ENCODE results near the gene NIT1. TPM values are rescaled to one million over a fixed set of nuclear protein-coding genes. Genes with fewer than 3 reads are reported as not detected.
A peak's percentile ranks its signal among the peaks of the same experiment; 100 is the strongest.

NIT1 gene
- total RNA-seq, 1 experiment from 2014 or later = 25.1 TPM

DNA sequence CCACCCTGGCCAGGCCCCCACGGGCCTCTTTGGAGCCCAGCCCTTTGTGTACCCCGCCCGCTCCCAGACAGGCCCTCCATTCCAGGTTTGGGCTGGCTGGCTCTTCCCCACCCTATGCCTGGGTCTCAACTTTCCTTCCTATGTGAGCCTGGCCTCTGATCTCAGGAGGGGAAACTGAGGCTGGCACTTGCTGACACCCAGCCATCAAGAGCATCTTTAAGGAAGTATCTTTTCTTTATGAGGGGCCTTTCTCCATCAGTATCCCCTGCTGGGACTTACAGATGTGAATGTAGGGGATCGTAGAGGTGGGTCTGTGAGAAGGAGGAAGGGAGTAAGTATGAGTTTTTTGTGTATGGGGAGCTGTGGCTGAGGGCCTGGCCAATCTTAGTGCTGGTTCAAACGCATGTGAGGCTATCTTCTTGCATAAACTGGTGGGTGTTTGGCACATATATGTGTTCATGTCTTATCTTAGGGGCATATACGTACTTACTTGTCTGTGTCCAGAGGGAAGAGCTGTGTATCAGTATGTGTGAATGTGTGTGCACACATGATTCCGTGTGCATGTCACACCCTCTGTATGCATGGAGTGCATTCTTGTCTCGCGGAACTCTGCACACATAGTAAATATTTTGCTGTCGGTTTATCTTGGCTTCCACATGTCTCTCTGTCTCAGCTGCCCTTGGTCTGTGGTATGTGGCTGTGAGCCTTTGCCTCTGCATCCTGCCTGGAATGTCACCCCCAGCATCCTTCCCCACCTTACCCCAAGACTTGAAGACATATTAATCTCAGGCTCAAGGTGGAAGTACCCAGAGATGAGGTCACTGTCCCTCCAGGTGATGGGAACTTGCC lies 33.9 kb upstream of the NIT1 start:
- DNase-seq (ENCODE audit: low spot score) = peak; percentile 37

DNA sequence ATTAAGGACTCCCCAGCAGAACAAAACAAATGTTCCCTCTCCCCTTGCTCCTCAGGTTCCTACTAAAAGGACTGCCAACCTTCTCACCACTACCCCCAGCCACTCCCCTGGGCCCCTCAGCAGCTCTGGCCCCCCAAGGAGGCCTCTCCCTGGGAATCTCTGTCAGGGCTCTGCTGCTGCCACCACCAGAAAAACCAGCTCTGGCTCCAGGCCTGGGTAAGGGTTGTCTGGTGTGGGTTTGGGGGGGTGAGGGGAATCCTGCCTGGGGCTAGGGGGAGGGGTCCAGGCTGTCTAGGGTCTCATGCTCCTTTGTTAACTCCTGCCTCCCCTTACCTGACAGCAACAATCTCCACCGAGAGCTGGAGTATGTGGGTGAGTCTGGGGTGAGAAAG lies 33.3 kb upstream of the NIT1 start:
- no peak for DNase-seq (ENCODE audit: low spot score)

DNA sequence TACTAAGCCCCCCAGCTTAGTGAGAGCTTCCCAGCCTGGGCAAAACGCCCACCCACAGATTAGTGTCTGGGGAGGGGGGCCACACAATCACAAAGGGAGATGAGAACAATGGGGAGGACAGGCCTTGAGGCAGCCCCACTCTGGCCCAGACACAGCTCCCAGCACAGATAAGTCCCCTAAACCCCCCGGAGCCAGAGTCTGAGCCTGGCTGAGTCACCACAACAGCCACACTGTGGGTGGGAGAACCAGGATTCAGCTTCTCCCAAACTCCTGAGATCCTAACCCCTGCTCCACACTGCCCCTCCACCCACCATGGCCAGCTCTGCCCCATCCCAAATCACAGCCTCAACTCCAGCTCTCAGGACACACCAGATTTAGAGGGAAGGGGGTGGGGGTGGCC lies 32.7 kb upstream of the NIT1 start:
- DNase-seq (ENCODE audit: low spot score) = no peak

DNA sequence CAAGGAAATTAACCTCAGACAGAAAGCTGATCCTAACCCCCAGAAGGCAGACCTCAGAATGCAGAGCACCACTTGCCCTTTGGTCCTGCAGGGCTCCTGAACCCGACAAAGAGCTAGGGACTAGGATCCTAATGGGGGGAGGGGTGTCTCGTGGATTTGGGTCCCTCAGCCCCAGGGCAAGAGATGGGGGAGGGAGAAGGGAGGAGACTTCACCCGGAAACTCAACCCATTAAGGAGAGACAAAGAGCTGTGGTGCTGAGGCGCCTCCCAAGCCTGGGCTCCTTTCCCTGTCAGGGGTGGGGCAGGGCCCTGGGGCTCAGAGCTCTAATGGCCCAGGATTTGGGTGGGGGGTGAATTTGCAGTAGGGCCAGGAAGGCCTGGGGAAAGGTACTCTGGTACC lies 31.4 kb upstream of the NIT1 start:
- DNase-seq (ENCODE audit: low spot score) = peak; percentile 39

DNA sequence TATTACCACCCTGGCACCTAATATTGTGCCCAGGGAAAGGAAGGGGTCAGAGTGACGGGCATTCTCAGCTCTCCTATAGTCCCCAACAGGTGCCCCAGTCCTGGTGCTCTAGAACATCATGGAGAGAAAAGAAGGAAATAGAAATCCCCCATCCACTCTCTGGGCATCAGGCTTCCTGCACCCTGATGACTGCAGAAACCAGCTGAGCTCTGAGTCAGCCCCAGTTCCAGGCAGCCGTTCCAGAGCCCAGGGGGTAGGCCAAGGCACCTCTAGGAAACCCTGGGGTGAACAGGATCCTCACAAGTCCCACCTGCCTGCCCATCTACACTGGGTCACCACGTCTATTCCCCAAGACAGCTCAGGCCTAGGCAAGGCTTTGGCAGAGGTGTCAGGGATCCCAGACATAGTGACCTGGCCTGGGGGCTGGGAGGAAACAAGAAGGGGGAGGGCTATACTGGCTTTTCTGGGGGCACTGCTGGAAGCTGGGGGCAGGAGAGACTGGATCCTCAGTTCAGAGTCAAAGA lies 29.3 kb upstream of the NIT1 start:
- peak; percentile 36 for DNase-seq (ENCODE audit: low spot score)

DNA sequence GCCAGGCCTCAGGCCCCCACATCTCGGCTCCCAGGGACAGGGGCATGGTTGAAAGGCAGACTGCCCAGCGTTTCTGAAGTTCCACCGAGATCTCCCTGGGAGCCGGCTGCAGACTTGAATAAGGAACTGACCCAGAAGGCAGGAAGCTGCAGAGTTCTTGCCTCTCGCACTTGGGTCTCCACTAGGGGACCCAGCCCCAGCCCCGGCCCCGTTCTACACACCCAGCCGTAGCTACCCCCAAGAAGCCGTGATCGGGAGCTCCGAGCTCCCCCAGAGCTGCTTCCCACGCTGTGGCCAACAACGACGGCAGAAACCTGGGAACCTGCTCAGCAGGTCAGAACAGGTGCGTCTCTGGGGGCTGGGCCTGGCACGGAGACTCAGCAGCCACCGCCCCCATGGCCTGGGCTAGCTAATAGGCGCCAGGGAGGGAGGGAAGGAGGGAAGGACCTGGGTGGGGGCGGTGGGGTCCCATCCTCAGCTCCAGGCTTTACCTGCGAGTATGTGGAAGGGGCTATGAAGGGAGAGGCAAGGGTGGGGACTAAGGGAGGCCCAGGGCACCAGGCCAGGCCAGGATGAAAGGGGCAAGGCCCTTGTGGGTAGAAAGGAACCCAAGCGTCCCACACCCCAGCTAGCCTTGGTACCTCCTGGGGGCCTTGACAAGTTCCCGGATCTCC lies 28.5 kb upstream of the NIT1 start, which contains the start of gene NECTIN4:
Gene NECTIN4 (minus strand): TSS at position 308 of the 674 bp plus-strand sequence. CDS start 262 bp downstream, at position 46.
- peak; percentile 78 for DNase-seq (ENCODE audit: low spot score)

DNA sequence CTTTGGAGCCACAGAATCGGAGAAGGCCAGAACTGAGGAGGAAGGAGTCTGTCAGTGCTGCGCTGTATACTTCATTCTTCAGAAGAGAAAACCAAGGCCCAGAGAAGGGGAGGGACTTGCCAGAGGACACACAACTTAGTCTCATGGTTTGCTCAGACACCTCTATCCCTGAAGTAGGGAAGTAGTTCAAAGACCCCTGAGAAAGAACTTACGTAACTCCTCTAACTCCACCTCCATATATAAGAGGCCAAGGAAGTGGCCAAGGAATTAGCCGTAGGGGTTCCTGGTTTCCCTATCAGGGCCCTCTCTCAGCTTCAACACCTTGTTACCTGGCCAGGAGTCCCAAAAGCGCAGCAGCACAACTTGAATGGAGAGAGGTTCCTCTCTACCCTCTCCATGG lies 28.0 kb upstream of the NIT1 start:
- DNase-seq (ENCODE audit: low spot score) = no peak

DNA sequence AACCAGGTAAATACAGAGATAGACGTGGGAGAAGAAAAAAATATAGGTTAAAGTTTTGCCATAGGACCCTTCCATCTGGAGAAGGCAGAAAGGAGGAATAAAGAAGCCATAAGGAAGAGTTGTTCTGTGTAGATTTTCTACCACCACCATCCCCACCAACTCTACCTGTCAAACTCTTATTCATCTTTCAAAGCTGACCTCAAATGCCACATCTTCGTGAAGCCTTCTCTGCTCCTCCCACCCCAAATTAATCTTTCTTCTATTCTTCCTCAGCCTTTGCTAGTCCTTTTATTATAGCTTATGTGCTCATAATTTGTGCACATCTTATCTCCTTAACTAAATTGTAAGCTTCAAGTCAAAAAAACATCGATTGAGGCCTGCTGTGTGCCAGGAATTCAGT lies 27.3 kb upstream of the NIT1 start:
- no peak for DNase-seq (ENCODE audit: low spot score)

DNA sequence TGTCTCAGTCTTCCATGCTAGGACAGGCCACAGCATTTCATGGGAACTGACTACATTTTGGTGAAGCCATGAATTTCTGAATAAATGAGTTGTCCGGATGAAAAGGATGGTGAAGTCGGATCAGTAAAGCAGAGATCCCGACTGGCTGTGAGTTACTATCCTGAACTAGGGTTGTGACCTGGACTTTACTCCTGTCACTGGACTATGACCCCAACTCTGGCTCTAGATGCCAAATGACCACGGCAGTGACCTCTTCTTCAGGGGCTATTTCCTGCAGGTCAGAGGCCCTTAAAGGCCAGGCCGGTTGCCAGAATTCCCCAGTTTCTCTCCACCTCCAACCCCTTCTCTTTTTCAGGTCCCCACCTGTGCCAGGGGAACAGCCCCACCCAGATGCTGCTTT lies 26.8 kb upstream of the NIT1 start:
- DNase-seq (ENCODE audit: low spot score) = no peak

DNA sequence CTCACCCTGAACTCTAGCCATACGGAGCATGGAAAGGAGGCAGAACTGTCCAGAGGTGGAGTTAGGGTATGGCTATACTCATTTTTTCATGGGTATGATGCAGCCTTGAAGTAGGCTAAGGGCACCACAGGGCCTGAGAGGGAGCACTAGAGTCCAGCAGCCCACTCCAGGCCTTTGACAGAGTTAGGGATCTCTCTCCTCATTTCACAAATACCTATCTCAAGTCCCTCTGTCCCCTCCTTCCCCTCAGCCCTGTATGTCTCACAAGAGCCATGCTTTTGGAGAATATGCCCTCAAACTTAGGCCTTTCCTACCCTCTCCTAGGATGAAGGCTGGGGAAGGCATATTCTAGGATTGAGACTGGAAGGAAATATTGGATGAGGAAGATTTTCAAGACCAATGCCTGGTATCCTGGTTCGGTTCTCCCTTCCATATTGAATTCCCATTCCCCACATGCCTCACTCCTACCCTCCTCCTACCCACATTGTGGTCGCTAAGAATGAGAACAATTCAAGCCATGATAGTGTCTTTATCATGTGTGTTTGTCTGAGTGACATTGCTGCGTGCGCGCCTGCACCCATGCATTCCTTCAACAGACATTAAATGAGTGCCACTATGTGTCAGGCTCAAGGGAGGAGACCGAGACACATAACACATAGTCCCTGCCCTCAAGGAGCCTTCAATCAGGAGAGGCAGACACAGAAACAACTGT lies 26.0 kb upstream of the NIT1 start:
- no peak for DNase-seq (ENCODE audit: low spot score)

DNA sequence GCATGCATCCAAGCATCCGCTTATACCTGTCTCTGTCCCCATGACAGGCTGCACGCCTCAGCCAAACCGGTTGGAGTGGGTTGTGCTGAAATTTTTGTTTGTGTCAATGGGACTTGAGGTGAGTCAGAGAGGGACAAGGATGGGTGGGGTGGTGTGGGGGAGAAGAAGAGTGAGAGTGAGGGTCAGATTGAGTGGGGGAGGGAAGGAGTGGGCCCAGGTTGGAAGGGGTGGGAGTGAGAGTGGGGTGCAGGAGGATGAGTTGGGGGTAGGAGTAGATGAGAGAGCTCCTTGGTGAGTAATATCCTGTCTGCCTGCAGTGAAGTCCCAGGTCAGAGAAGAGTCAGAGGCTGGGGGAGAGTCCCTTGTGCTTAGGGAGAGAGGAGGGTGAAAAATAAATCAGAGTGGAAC lies 25.3 kb upstream of the NIT1 start:
- no peak for DNase-seq (ENCODE audit: low spot score)

DNA sequence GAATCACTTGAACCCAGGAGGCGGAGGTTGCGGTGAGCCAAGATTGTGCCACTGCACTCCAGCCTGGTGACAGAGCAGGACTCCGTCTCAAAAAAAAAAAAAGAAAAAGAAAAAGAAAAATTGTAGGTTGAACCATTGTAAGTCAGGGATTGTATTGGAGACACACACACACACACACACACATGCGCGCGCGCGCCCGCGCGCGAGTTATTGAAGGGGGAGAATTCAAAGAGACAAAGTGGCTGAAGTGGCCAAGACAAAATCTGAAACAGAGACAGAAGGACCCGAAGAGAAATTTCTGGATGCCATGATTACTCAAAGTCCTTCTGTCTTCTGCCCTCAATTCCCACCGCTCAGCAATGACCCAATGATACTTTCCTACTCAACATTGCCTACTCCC lies 23.4 kb upstream of the NIT1 start:
- DNase-seq (ENCODE audit: low spot score) = no peak

DNA sequence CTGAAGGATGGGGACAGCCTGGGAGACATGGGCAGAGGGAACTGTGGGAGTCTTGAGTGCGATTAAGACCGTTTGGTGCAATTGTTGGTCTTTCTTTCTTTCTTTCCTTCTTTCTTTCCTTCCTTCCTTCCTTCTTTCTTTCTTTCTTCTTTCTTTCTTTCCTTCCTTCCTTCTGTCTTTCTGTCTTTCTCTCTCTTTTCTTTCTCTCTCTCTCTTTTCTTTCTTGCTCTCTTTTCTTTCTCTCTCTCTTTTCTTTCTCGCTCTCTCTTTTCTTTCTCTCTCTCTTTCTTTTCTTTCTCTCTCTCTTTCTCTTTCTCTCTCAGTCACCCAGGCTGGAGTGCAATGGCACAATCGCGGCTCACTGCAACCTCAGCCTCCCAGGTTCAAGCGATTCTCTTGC lies 22.7 kb upstream of the NIT1 start:
- DNase-seq (ENCODE audit: low spot score) = no peak

DNA sequence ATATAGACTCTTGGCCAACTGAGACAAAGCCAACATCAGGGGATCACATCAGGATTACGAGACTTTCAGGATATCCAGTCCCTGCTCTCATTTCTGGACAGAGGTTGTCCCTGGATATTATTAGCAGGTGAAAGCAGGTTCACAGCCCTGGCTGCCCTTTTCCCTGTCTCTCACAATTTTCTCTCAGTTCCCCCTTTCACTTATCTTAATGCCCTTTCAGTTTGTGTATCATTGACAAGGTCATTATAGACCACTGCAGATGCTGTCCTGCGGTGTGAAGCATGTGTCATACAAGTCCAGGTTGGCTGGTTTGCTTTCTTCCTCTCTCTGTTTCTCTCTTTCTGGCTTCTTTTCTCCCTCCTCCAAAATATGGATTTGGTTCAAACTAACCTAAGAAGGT lies 21.9 kb upstream of the NIT1 start:
- DNase-seq (ENCODE audit: low spot score) = no peak

DNA sequence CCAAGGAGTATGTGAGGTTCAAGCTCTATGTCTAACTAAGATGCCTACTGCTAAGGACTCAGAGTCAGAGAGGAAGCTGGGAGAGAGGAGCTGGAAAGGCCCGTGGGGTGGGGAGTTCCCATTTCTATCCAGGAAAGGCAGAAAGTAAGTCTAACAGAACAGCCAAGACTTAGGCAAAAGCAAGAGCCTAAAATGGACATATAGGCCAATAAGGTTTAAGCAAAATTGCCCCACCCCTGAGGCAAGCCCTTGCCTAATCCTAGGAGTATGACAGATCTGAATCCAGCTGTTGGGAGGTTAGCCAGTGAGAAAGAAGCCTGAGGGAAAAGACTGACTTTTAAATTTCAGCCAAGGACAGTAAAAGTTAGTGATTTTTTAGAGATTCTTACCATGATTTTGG lies 21.4 kb upstream of the NIT1 start:
- no peak for DNase-seq (ENCODE audit: low spot score)

DNA sequence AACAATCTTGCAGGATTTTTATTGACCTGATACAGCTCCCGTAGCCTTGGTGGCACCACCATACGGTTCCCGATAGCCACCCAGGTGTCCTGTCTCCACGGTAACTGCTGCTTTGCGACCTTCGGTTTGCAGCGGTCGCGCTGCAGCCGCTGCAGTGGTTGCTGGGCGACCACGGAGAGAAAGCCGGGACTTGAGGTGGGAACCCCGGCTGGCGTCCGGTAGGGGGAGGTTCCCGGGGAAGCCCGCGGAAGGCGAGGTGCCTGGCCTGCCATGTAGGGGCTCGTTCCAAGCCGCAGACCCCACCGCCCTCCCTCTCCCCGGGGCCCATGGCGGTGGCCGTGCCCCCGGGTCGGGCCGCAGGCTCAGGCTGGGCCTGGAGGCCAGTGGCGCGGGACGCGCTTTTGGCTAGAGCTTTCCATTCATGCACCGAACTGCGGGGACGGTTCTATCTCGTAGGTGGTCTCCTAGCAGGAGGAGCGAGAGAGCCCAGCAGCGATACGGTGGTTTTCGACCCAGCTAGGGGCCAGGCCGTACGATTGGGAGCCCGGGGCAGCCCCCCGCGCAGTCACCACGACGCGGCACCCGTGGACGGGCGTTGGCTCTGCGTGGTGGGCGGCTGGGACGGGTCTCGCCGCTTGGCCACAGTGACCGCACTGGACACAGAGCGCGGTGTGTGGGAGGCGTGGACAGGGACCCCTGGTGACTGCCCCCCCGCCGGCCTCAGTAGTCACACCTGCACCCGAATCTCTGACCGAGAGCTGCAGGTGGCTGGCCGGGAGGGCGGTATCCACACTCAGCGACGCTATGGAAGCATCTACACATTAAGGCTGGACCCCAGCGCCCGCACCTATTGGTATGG lies 19.5 kb upstream of the NIT1 start, which contains the start of gene KLHDC9:
Gene KLHDC9 (plus strand): TSS at position 152 of the 859 bp plus-strand sequence. CDS start 175 bp downstream, at position 327.
- DNase-seq (ENCODE audit: low spot score) = peak; percentile 91

DNA sequence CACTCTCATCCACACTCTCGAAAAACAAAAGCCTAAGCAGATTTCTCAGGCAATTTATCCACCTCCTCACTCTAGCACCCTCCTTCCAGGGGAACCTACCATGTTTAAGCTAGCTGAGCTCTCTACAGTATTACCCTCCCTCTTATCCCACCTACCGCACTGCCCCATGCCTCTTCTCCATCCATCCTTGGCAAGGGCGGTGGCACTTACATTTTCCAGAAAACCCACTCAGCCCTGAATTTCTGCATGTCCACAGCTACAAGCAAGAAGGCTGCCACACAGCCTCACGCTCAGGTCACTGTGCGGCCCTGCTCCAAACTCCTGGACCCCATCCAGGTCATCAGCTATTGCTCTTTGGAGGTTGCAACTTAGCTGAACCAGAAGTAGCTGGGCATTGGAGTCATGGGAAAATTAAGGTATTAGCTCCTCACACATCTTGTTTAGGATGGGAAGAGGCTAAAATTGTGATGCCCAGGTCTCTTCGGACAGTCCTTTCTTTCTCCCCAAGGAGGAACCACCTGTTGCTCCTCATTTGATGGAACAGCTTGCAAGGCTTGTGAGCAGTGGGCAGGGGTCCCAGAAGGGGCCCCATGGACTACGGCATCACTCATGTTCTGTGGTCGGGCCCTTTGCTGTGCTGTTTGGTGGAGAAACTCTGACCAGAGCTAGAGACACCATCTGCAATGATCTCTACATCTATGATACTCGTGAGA lies 18.7 kb upstream of the NIT1 start:
- no peak for DNase-seq (ENCODE audit: low spot score)

DNA sequence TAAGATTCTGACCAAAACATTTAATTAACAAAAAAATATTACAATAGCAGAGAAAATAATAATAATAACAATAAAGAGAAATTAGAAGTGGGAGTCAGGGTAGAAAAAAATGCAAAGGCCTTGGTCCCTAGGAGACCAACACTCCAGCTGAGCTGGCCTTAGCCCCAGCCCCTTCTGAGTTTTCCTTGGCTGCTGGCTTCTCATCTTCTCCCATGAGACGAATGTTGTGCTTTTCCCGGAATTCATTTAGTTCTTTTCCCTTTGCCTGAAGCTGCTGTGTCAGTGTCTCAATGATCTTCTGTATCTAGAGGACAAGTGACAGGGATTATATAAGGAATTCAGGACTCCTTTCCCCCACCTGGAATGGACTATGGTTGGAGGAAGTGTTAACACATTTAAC lies 17.3 kb upstream of the NIT1 start:
- DNase-seq (ENCODE audit: low spot score) = no peak

DNA sequence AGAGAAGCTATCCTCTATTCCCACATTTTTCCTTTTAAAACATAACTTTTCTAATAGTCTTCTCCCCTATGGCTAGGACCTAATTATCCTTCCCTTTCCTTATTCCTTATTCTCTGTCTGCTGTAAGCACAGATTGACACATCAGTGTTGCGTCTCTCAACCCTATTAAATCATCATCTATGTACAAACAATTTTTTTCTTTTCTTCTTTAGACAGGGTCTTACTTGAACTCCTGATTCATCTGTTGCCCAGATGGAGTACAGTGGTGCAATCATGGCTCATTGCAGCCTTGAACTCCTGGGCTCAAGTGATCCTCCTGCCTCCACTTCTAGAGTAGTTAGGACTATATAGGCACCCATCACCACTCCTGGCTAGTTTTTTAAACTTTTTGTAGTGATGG lies 11.5 kb upstream of the NIT1 start:
- no peak for DNase-seq (ENCODE audit: low spot score)

DNA sequence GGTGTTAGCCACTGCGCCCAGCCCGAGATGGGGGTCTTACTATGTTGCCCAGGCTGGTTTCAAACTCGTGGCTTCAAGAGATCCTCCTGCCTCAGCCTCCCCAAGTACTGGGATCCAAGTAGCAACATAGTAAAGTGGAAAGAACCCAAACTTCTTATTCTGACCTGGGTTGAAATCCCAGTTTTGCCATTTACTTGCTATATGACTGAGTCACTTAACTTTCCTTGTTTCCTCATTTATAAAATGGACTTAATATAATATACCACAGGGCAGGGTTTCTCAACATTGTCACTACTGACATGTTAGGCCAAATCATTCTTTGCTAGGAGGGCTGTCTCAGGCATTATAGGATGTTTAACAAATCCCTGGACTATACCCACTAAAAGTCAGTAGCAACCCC lies 6.8 kb upstream of the NIT1 start:
- DNase-seq (ENCODE audit: low spot score) = no peak

Measured in HT-29 (cell line).